WI38 (cell line): ENCODE results near the gene NALCN.

Experiments
- H3K4me3 ChIP-seq: 2 replicates; pipeline ENCODE4 v1.5.1; 2011; ENCODE audit warnings: low read depth, mild to moderate bottlenecking, control low read depth, low read length
- CTCF ChIP-seq: IDR thresholded peaks from 2 replicates; pipeline ENCODE4 v1.5.1; 2012; ENCODE audit warnings: low read depth, mild to moderate bottlenecking, control low read depth, low read length

The NALCN gene

GRCh38 chr13:101398191-101398590 lies 18.1 kb downstream of the NALCN start:
- TF ChIP-seq CTCF = no peak
- H3K4me3 ChIP-seq = no peak overlapping the region

- H3K4me3 ChIP-seq = no peak overlapping the region
- no peak for TF ChIP-seq CTCF
Measured at GRCh38 chr13:101397742-101398141, 18.6 kb downstream of the NALCN start.

- H3K4me3 ChIP-seq = no peak overlapping the region
- no peak for TF ChIP-seq CTCF
Measured at GRCh38 chr13:101394605-101395004, 21.7 kb downstream of the NALCN start.

GRCh38 chr13:101393140-101393539 lies 23.2 kb downstream of the NALCN start:
- TF ChIP-seq CTCF = no peak
- H3K4me3 ChIP-seq = no peak overlapping the region

- no peak overlapping the region for H3K4me3 ChIP-seq
- TF ChIP-seq CTCF = no peak
Measured at GRCh38 chr13:101390461-101390860, 25.8 kb downstream of the NALCN start.

GRCh38 chr13:101384929-101385328 lies 31.4 kb downstream of the NALCN start:
- no peak for TF ChIP-seq CTCF

GRCh38 chr13:101383595-101383994 lies 32.7 kb downstream of the NALCN start:
- no peak for TF ChIP-seq CTCF
- no peak overlapping the region for H3K4me3 ChIP-seq

More at GRCh38 chr13:101384929-101385328, 31.4 kb downstream of the NALCN start:
- H3K4me3 ChIP-seq = no peak overlapping the region
